GM12878 (cell line): Measurements from ENCODE around the gene HMCN2. TPM values are rescaled to one million over a fixed set of nuclear protein-coding genes. Genes with fewer than 3 reads are reported as not detected.

Experiments used
- ATAC-seq: fragments of 200-7000 bp; cut with Tn5 transposase; 3 replicates; pipeline ENCODE4 v1.9.1; 2020; ENCODE audit warnings: mild to moderate bottlenecking, moderate library complexity
- BruUV-seq: library from RNA; stranded (reverse); fragments of 400-500 nt; replicated peaks from 2 replicates; lab custom pipeline; 2021; lab: Mats Ljungman, UMichigan
- CTCF ChIA-PET: fragments of 300-600 bp; sonication (Branson Sonifier 250); formaldehyde crosslinking; extraction: SDS; loops from one replicate; lab custom pipeline; 2021; ENCODE audit warnings: inconsistent platforms; lab: Yijun Ruan, JAX
- POLR2A ChIA-PET: fragments of 350-600 bp; formaldehyde crosslinking; extraction: SDS; loops from one replicate; lab custom pipeline; 2021; ENCODE audit warnings: inconsistent platforms; lab: Charles Lee
- RAD21 ChIA-PET: fragments of 300-600 bp; sonication (Branson Sonifier 250); formaldehyde crosslinking; loops from one replicate; lab custom pipeline; 2023; ENCODE audit warnings: antibody characterized with exemption; ENCODE audit not compliant: unreplicated experiment; lab: Charles Lee
- SMC1A ChIA-PET: fragments of 300-600 bp; sonication (Branson Sonifier 250); formaldehyde crosslinking; loops from one replicate; lab custom pipeline; 2023; ENCODE audit not compliant: unreplicated experiment, uncharacterized antibody; lab: Charles Lee
- DNase-seq: peaks from one replicate; pipeline ENCODE4 v3.0.0-alpha.2; 2011; ENCODE audit warnings: low read depth, low spot score
- FAIRE-seq: peaks from 3 replicates; lab custom pipeline; 2011; peaks lifted over from hg19 to GRCh38; lab: Jason Lieb, UNC
- H2AFZ ChIP-seq: 2 replicates; pipeline ENCODE4 v1.6.0; 2011; ENCODE audit warnings: low read depth, low read length, control low read depth; ENCODE audit not compliant: control insufficient read depth
- H3K27ac ChIP-seq: 2 replicates; pipeline ENCODE4 v1.5.1; 2011; ENCODE audit warnings: control low read depth; ENCODE audit not compliant: control insufficient read depth, insufficient read depth
- H3K27me3 ChIP-seq, 2 experiments: replicated peaks in 1 of 2; 2 replicates each; pipeline versions ENCODE4 v1.6.0 to v1.6.1; 2011; ENCODE audit warnings: low read length in 1 of 2; ENCODE audit not compliant: control insufficient read depth in 2 of 2, insufficient read depth in 2 of 2
- H3K36me3 ChIP-seq, 2 experiments: 2 replicates each; pipeline ENCODE4 v1.5.1; 2011; ENCODE audit warnings: low read length in 1 of 2; ENCODE audit not compliant: control insufficient read depth in 2 of 2, insufficient read depth in 2 of 2
- H3K4me1 ChIP-seq: 2 replicates; pipeline ENCODE4 v1.6.1; 2011; ENCODE audit warnings: mild to moderate bottlenecking, low read length, moderate library complexity, mixed read lengths; ENCODE audit not compliant: control insufficient read depth, insufficient read depth
- H3K4me2 ChIP-seq: 2 replicates; pipeline ENCODE4 v1.6.0; 2011; ENCODE audit warnings: control low read depth; ENCODE audit not compliant: control insufficient read depth, insufficient read depth
- H3K4me3 ChIP-seq: fragments of 200-600 bp; sonication (generic); 2 replicates; pipeline ENCODE4 v1.5.1; 2016
- H3K79me2 ChIP-seq: 2 replicates; pipeline ENCODE4 v1.6.0; 2011; ENCODE audit warnings: low read length; ENCODE audit not compliant: control insufficient read depth, insufficient read depth
- H3K9ac ChIP-seq: 2 replicates; pipeline ENCODE4 v1.8.0; 2011; ENCODE audit warnings: low read length, control low read depth, mixed read lengths; ENCODE audit not compliant: control insufficient read depth, insufficient read depth
- H3K9me3 ChIP-seq: replicated peaks from 3 replicates; pipeline ENCODE4 v1.5.1; 2011; ENCODE audit warnings: mild to moderate bottlenecking, low read length; ENCODE audit not compliant: control insufficient read depth, insufficient read depth
- H4K20me1 ChIP-seq: 2 replicates; pipeline ENCODE4 v1.6.0; 2011; ENCODE audit not compliant: control insufficient read depth, insufficient read depth
- E2F4 ChIP-seq: IDR thresholded peaks from 2 replicates; pipeline ENCODE4 v1.6.1; 2012; ENCODE audit warnings: low read depth, low read length, improper control_type of control experiment
- JUNB ChIP-seq: IDR thresholded peaks from 2 replicates; pipeline ENCODE4 v1.6.1; 2016; ENCODE audit warnings: antibody characterized with exemption, mild to moderate bottlenecking
- MTA3 ChIP-seq: IDR thresholded peaks from 2 replicates; pipeline ENCODE4 v1.6.1; 2012; ENCODE audit warnings: low read length, inconsistent platforms, borderline replicate concordance
- PKNOX1 ChIP-seq: fragments of 450-650 bp; IDR thresholded peaks from 2 replicates; pipeline ENCODE4 v1.6.1; 2016; ENCODE audit warnings: mild to moderate bottlenecking
- SIX5 ChIP-seq: IDR thresholded peaks from 2 replicates; pipeline ENCODE4 v1.6.1; 2011; ENCODE audit warnings: mild to moderate bottlenecking, low read depth, low read length, moderate library complexity; ENCODE audit not compliant: severe bottlenecking
- SUZ12 ChIP-seq: fragments of 200-600 bp; sonication (generic); IDR thresholded peaks from one replicate; pipeline ENCODE4 v1.6.1; 2018; ENCODE audit warnings: antibody characterized with exemption, mild to moderate bottlenecking; ENCODE audit not compliant: unreplicated experiment
- TAF1 ChIP-seq: IDR thresholded peaks from 2 replicates; pipeline ENCODE4 v1.6.1; 2011; ENCODE audit warnings: mild to moderate bottlenecking, low read depth, low read length, borderline replicate concordance
- USF2 ChIP-seq: IDR thresholded peaks from 2 replicates; pipeline ENCODE4 v1.6.1; 2011; ENCODE audit warnings: low read depth, low read length, improper control_type of control experiment, borderline replicate concordance
- YY1 ChIP-seq: IDR thresholded peaks from 2 replicates; pipeline ENCODE4 v1.6.1; 2011; ENCODE audit warnings: low read depth, mild to moderate bottlenecking, low read length
- ZBED1 ChIP-seq: IDR thresholded peaks from 2 replicates; pipeline ENCODE4 v1.6.1; 2016; ENCODE audit warnings: borderline replicate concordance
- ZNF207 ChIP-seq: fragments of 450-650 bp; IDR thresholded peaks from 2 replicates; pipeline ENCODE4 v1.6.1; 2014; ENCODE audit warnings: antibody characterized with exemption, mild to moderate bottlenecking, borderline replicate concordance
- ZNF24 ChIP-seq: fragments of 450-650 bp; IDR thresholded peaks from 2 replicates; pipeline ENCODE4 v1.6.1; 2017; ENCODE audit warnings: antibody characterized with exemption, mild to moderate bottlenecking
- WGBS: methylation state at CpG from one replicate; pipeline ENCODE4 v1.1.6; 2016; ENCODE audit warnings: low lambda C conversion rate; ENCODE audit not compliant: insufficient replicate concordance, insufficient coverage; ENCODE audit errors: missing lambda C conversion rate; 5-methylcytosine and 5-hydroxymethylcytosine counted together
- in situ Hi-C: fragments of 300-500 bp; cut with MboI; formaldehyde crosslinking; loops from 9 replicates; pipeline ENCODE4 v1.14.3; 2018; ENCODE audit warnings: mixed read lengths
- intact Hi-C: fragments of 100-400 bp; cut with micrococcal nuclease; formaldehyde crosslinking; loops from one replicate; pipeline ENCODE4 v1.14.2; 2022; ENCODE audit not compliant: unreplicated experiment
- polyA plus RNA-seq, 11 experiments: library from polyadenylated mRNA; depleted of rRNA in 4 of 11; unstranded in 6 of 11; stranded (reverse) in 5 of 11; fragments of >200 nt; fragmentation: Nextera tagmentation in 4 of 11; fragmentation: Illumina TruSeq in 1 of 11; extraction: Ambion mirVana in 4 of 11; extraction: Trizol in 1 of 11; gene quantifications; 1 replicate in 1 of 11; 2 replicates in 10 of 11; pipeline versions ENCODE4 v1.2.1 to v1.2.3, GENCODE V29; 2011 to 2016; ENCODE audit warnings: inconsistent platforms in 2 of 11, missing spikeins in 2 of 11, low read depth in 1 of 11
- total RNA-seq, 4 experiments: library from RNA; depleted of rRNA in 3 of 4; stranded (reverse); fragments of >200 nt in 3 of 4; fragmentation: Illumina TruSeq in 1 of 4; extraction: Trizol in 1 of 4; gene quantifications; 2 replicates each; pipeline versions ENCODE4 v1.2.1 to v1.2.3, GENCODE V29; 2013 to 2021

HMCN2 gene
- total and polyA plus RNA-seq, 10 of the 15 experiments (the other 5 are each of a cell fraction or from before 2014, with no cell fraction given): 0.04 TPM; not detected in 9

DNA sequence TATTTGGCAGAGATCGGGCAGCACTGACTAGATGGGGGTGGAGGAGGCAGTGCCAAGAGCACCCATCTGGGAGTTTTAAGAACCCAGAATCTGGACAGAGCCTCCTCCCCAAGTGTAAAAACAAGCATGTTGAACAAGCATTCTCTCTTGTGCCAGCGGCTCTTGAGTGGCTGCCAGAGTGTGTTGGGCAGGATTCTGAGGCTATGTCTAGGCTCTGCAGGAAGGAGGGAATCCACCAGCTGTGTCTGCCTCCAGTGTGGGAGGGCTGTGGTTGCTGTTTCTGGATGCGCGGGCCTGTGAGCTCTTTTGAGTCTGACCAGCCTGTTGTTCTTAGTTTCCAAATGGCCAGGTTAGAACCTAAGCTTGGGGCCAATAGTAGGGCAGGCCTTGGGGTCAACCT, 39.8 kb downstream of the HMCN2 start:
- RAD21 ChIA-PET: no interaction called here
- Histone ChIP-seq H3K4me2 (no peak overlapping the region), H3K79me2 (no peaks in the 10 kb centered on the region), H3K9ac (no peak overlapping the region), H3K4me3 (no peak overlapping the region), H2AFZ (no peak overlapping the region), H3K27me3 (peaks cover 0 to 2% of the 10 kb centered on the region in 2 experiments; a peak in 2 of 4 replicates), H3K4me1 (no peaks in the 10 kb centered on the region), H4K20me1 (no peaks in the 10 kb centered on the region), H3K27ac (no peak overlapping the region), H3K36me3 (no peaks in the 10 kb centered on the region), H3K9me3 (no peaks in the 10 kb centered on the region)
- BruUV-seq: no TSS peak
- TF ChIP-seq JUNB (no peak), PKNOX1 (no peak), YY1 (no peak), ZBED1 (no peak), E2F4 (no peak), SUZ12 (no peak), SIX5 (no peak), MTA3 (no peak), USF2 (no peak), ZNF207 (no peak), ZNF24 (no peak), TAF1 (no peak)
- FAIRE-seq (no peak), ATAC-seq (no peak), DNase-seq (no peak)
- POLR2A ChIA-PET: interaction anchor here (0.6 kb wide), 1 partner anchor 179 kb away, joined by 3 read pairs; no protein-coding TSS in a partner anchor
- 71% methylated on average over 4 of the region's 4 CpGs for WGBS
- CTCF ChIA-PET: no interaction called here
- SMC1A ChIA-PET: no interaction called here
- intact Hi-C loops: no loop called here
- in situ Hi-C loops: no loop called here
